HepG2 (cell line): ENCODE measurements around the gene FRMPD2. TPM values are rescaled to one million over a fixed set of nuclear protein-coding genes. Genes with fewer than 3 reads are reported as not detected.

Experiments used
- ATAC-seq: fragments of 200-7000 bp; cut with Tn5 transposase; 3 replicates; pipeline ENCODE4 v1.9.1; 2020; ENCODE audit warnings: mild to moderate bottlenecking, moderate library complexity
- Bru-seq: library from RNA; stranded (reverse); fragments of 400-500 nt; gene quantifications from one replicate; lab custom pipeline; 2021; lab: Mats Ljungman, UMichigan
- BruChase-seq, 2 experiments: library from RNA; stranded (reverse); fragments of 400-500 nt; gene quantifications; one replicate each; lab custom pipeline; 2021; lab: Mats Ljungman, UMichigan
- BruUV-seq: library from RNA; stranded (reverse); fragments of 400-500 nt; replicated peaks from 2 replicates; lab custom pipeline; 2021; lab: Mats Ljungman, UMichigan
- CTCF ChIA-PET: fragments of 300-600 bp; formaldehyde crosslinking; extraction: SDS; loops from one replicate; lab custom pipeline; 2021; ENCODE audit warnings: low total read pairs, inconsistent platforms, low intra/inter-chr PET ratio; lab: Yijun Ruan, JAX
- POLR2A ChIA-PET: fragments of 350-600 bp; sonication (Branson Sonifier 250); formaldehyde crosslinking; loops from one replicate; lab custom pipeline; 2020; ENCODE audit warnings: antibody characterized with exemption, inconsistent platforms; lab: Yijun Ruan, JAX
- DNase-seq: peaks from one replicate; pipeline ENCODE4 v3.0.0-alpha.2; 2015; ENCODE audit warnings: low spot score
- FAIRE-seq: peaks from 3 replicates; lab custom pipeline; 2011; peaks lifted over from hg19 to GRCh38; lab: Jason Lieb, UNC
- H2AFZ ChIP-seq: one replicate; pipeline ENCODE4 v1.6.1; 2011; ENCODE audit warnings: low read length, inconsistent platforms
- H3K27ac ChIP-seq: fragments of 300-600 bp; 3 replicates; pipeline ENCODE4 v1.8.0; 2011; ENCODE audit warnings: mixed run types, mild to moderate bottlenecking, mixed read lengths, low read length, inconsistent platforms; ENCODE audit not compliant: insufficient read depth; ENCODE audit errors: extremely low read length
- H3K27me3 ChIP-seq, 2 experiments: fragments of 200-600 bp in 1 of 2; 2 replicates in 1 of 2; 3 replicates in 1 of 2; pipeline versions ENCODE4 v1.6.0 to v1.8.0; 2011; ENCODE audit warnings: low read length in 2 of 2, mild to moderate bottlenecking in 2 of 2, moderate library complexity in 2 of 2, inconsistent platforms in 1 of 2; ENCODE audit not compliant: insufficient read depth in 2 of 2, control insufficient read depth in 1 of 2
- H3K36me3 ChIP-seq, 2 experiments: fragments of 200-600 bp in 1 of 2; replicated peaks in 1 of 2; 2 replicates in 1 of 2; 3 replicates in 1 of 2; pipeline versions ENCODE4 v1.5.1 to v1.8.0; 2011; ENCODE audit warnings: low read length in 2 of 2, inconsistent platforms in 1 of 2; ENCODE audit not compliant: insufficient read depth in 2 of 2, control insufficient read depth in 1 of 2
- H3K4me1 ChIP-seq: 2 replicates; pipeline ENCODE4 v1.5.1; 2012; ENCODE audit warnings: low read length, inconsistent platforms; ENCODE audit not compliant: insufficient read depth
- H3K4me2 ChIP-seq: 2 replicates; pipeline ENCODE4 v1.6.0; 2011; ENCODE audit warnings: low read depth, low read length, inconsistent platforms
- H3K4me3 ChIP-seq, 3 experiments: fragments of 200-600 bp in 1 of 3; sonication (generic), shearing (Covaris generic) in 1 of 3; replicated peaks in 1 of 3; 2 replicates each; pipeline ENCODE4 v1.5.1; 2011 to 2016; ENCODE audit warnings: low read length in 3 of 3, inconsistent platforms in 2 of 3, low read depth in 2 of 3, mild to moderate bottlenecking in 2 of 3, control low read depth in 1 of 3, mixed read lengths in 1 of 3; ENCODE audit not compliant: insufficient read depth in 1 of 3
- H3K79me2 ChIP-seq: one replicate; pipeline ENCODE4 v1.6.1; 2011; ENCODE audit warnings: low read length, inconsistent platforms; ENCODE audit not compliant: insufficient read depth
- H3K9ac ChIP-seq: 2 replicates; pipeline ENCODE4 v1.6.0; 2011; ENCODE audit warnings: mild to moderate bottlenecking, low read depth, low read length, inconsistent platforms; ENCODE audit not compliant: insufficient read depth
- H3K9me3 ChIP-seq: 2 replicates; pipeline ENCODE4 v1.5.1; 2012; ENCODE audit warnings: mild to moderate bottlenecking, low read length
- H4K20me1 ChIP-seq: 2 replicates; pipeline ENCODE4 v1.6.0; 2011; ENCODE audit warnings: inconsistent platforms, mild to moderate bottlenecking, low read length, moderate library complexity; ENCODE audit not compliant: insufficient read depth
- JARID2 ChIP-seq: sonication (generic); formaldehyde crosslinking; IDR thresholded peaks from 2 replicates; pipeline ENCODE4 v1.8.1; 2023; ENCODE audit warnings: missing genetic modification reagents, inconsistent platforms; ENCODE audit not compliant: insufficient replicate concordance
- PBX2 ChIP-seq: IDR thresholded peaks from 2 replicates; pipeline ENCODE4 v1.6.1; 2016; ENCODE audit warnings: control low read depth
- PBX3 ChIP-seq: sonication (generic); formaldehyde crosslinking; IDR thresholded peaks from 2 replicates; pipeline ENCODE4 v1.8.1; 2023; ENCODE audit warnings: missing genetic modification reagents, inconsistent platforms, borderline replicate concordance
- RORA ChIP-seq: sonication (generic); formaldehyde crosslinking; IDR thresholded peaks from 2 replicates; pipeline ENCODE4 v1.5.0; 2020; ENCODE audit warnings: mild to moderate bottlenecking, missing genetic modification reagents, moderate library complexity
- ZBTB42 ChIP-seq: sonication (generic); formaldehyde crosslinking; IDR thresholded peaks from 2 replicates; pipeline ENCODE4 v1.5.0; 2020; ENCODE audit warnings: mild to moderate bottlenecking, missing genetic modification reagents
- ZFY ChIP-seq: sonication (generic); formaldehyde crosslinking; IDR thresholded peaks from 2 replicates; pipeline ENCODE4 v1.4.0; 2020; ENCODE audit warnings: missing genetic modification reagents
- ZNF224 ChIP-seq: sonication (generic); formaldehyde crosslinking; IDR thresholded peaks from 2 replicates; pipeline ENCODE4 v1.5.0; 2020; ENCODE audit warnings: mild to moderate bottlenecking, missing genetic modification reagents
- WGBS: methylation state at CpG from one replicate; pipeline ENCODE4 v1.1.6; 2017; ENCODE audit warnings: low lambda C conversion rate; 5-methylcytosine and 5-hydroxymethylcytosine counted together
- in situ Hi-C: cut with HindIII; loops from 2 replicates; pipeline ENCODE4 v1.10.0; 2017; ENCODE audit warnings: low pct_unique_long_range_greater_than_20kb; ENCODE audit not compliant: extremely low pct_ligation_motif_present
- intact Hi-C: fragments of 100-400 bp; cut with micrococcal nuclease; formaldehyde crosslinking; loops from one replicate; pipeline ENCODE4 v1.10.0; 2022; ENCODE audit not compliant: unreplicated experiment
- long read RNA-seq, 2 experiments: library from RNA in 1 of 2; library from polyadenylated mRNA in 1 of 2; stranded (forward) in 1 of 2; unstranded in 1 of 2; transcript quantifications; one replicate each; pipeline ENCODE4 v2.0.0, GENCODE V29; 2019 to 2022
- polyA minus RNA-seq, 3 experiments: library from RNA; depleted of rRNA, polyadenylated mRNA; stranded (reverse); fragments of >200 nt; gene quantifications; 2 replicates each; pipeline ENCODE4 v1.2.3, GENCODE V29; 2011; ENCODE audit warnings: low replicate concordance in 1 of 3
- polyA plus RNA-seq, 8 experiments: library from polyadenylated mRNA; depleted of rRNA in 3 of 8; stranded (reverse) in 7 of 8; unstranded in 1 of 8; fragments of >200 nt; fragmentation: Illumina TruSeq in 4 of 8; extraction: Trizol in 4 of 8; gene quantifications; 2 replicates each; pipeline versions ENCODE4 v1.2.1 to v1.2.3, GENCODE V29; 2011 to 2016; ENCODE audit warnings: low read depth in 4 of 8, missing spikeins in 1 of 8, mixed read lengths in 1 of 8; ENCODE audit not compliant: insufficient read depth in 1 of 8
- total RNA-seq, 5 experiments: library from RNA; depleted of rRNA; stranded (reverse); fragments of >200 nt; fragmentation: Illumina TruSeq; extraction: Trizol; gene quantifications; 2 replicates each; pipeline ENCODE4 v1.2.3, GENCODE V29; 2016; ENCODE audit warnings: low read depth in 1 of 5

Gene FRMPD2, protein sequence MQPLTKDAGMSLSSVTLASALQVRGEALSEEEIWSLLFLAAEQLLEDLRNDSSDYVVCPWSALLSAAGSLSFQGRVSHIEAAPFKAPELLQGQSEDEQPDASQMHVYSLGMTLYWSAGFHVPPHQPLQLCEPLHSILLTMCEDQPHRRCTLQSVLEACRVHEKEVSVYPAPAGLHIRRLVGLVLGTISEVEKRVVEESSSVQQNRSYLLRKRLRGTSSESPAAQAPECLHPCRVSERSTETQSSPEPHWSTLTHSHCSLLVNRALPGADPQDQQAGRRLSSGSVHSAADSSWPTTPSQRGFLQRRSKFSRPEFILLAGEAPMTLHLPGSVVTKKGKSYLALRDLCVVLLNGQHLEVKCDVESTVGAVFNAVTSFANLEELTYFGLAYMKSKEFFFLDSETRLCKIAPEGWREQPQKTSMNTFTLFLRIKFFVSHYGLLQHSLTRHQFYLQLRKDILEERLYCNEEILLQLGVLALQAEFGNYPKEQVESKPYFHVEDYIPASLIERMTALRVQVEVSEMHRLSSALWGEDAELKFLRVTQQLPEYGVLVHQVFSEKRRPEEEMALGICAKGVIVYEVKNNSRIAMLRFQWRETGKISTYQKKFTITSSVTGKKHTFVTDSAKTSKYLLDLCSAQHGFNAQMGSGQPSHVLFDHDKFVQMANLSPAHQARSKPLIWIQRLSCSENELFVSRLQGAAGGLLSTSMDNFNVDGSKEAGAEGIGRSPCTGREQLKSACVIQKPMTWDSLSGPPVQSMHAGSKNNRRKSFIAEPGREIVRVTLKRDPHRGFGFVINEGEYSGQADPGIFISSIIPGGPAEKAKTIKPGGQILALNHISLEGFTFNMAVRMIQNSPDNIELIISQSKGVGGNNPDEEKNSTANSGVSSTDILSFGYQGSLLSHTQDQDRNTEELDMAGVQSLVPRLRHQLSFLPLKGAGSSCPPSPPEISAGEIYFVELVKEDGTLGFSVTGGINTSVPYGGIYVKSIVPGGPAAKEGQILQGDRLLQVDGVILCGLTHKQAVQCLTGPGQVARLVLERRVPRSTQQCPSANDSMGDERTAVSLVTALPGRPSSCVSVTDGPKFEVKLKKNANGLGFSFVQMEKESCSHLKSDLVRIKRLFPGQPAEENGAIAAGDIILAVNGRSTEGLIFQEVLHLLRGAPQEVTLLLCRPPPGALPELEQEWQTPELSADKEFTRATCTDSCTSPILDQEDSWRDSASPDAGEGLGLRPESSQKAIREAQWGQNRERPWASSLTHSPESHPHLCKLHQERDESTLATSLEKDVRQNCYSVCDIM (N-terminal part only)
- total RNA-seq (2016; rRNA removed; fragmentation: Illumina TruSeq; extraction: Trizol) = 0.76 and 1.3 TPM in 2 replicates
- total RNA-seq (2016; cell fraction: cytosol; rRNA removed; fragmentation: Illumina TruSeq; extraction: Trizol; ENCODE audit: low read depth) = not detected in 2 replicates
- 0.77 and 1.4 TPM in 2 replicates for total RNA-seq (2016; cell fraction: insoluble cytoplasmic fraction; rRNA removed; fragmentation: Illumina TruSeq; extraction: Trizol)
- total RNA-seq (2016; cell fraction: membrane; rRNA removed; fragmentation: Illumina TruSeq; extraction: Trizol) = 0.22 and 0.38 TPM in 2 replicates
- total RNA-seq (2016; cell fraction: nucleus; rRNA removed; fragmentation: Illumina TruSeq; extraction: Trizol) = 2.2 and 3.2 TPM in 2 replicates
- 0.27 and 0.45 TPM in 2 replicates for polyA plus RNA-seq (2011; rRNA removed)
- 0.17 TPM in 2 replicates for polyA plus RNA-seq (2011; cell fraction: cytosol; rRNA removed)
- 0.58 and 1.5 TPM in 2 replicates for polyA plus RNA-seq (2011; cell fraction: nucleus; rRNA removed)
- 0.16 and 0.21 TPM in 2 replicates for polyA plus RNA-seq (2012)
- not detected in 2 replicates for polyA plus RNA-seq (2016; cell fraction: cytosol; fragmentation: Illumina TruSeq; extraction: Trizol; ENCODE audit: low read depth)
- 0.44 and 0.58 TPM in 2 replicates for polyA plus RNA-seq (2016; cell fraction: insoluble cytoplasmic fraction; fragmentation: Illumina TruSeq; extraction: Trizol; ENCODE audit: low read depth)
- 0.09 and 0.22 TPM in 2 replicates for polyA plus RNA-seq (2016; cell fraction: membrane; fragmentation: Illumina TruSeq; extraction: Trizol; ENCODE audit: low read depth)
- polyA plus RNA-seq (2016; cell fraction: nucleus; fragmentation: Illumina TruSeq; extraction: Trizol; ENCODE audit: insufficient read depth, low read depth) = 1.5 and 2.0 TPM in 2 replicates
- 1.4 TPM in 1 of 2 replicates, not detected in the other for polyA minus RNA-seq (2011; rRNA and poly(A)+ RNA removed; ENCODE audit: low replicate concordance)
- polyA minus RNA-seq (2011; cell fraction: cytosol; rRNA and poly(A)+ RNA removed) = 0.20 TPM in 1 of 2 replicates, not detected in the other
- 2.0 and 2.2 TPM in 2 replicates for polyA minus RNA-seq (2011; cell fraction: nucleus; rRNA and poly(A)+ RNA removed)
- Bru-seq, nascent RNA = percentile 22 among the genes with signal in this experiment
- BruChase-seq, experiment 1, labeled RNA remaining after a 6-hour chase = percentile 14 among the genes with signal in this experiment
- percentile 27 among the genes with signal in this experiment for BruChase-seq, experiment 2, labeled RNA remaining after a 2-hour chase
- long read RNA-seq, experiment 1, partial matches to known transcripts = 1 of 2 reads
- long read RNA-seq, experiment 1, other reads (novel, unspliced or antisense) = 1 of 2 reads
- long read RNA-seq, experiment 2 = 0 reads

GRCh38 chr10:48274636-48275035, at the start of gene FRMPD2:
FRMPD2 (minus strand) TSS chr10:48274696; CDS start chr10:48274567, 129 bp downstream.
- ChIA-PET POLR2A (no interaction called here), CTCF (no interaction called here)
- 55% methylated on average over 8 of the region's 8 CpGs for WGBS

More at GRCh38 chr10:48274636-48275035, at the start of gene FRMPD2:
- intact Hi-C loops (no loop called here), in situ Hi-C loops (no loop called here)
- no peak within 1 kb of the TSS for H3K4me3 ChIP-seq
- TF ChIP-seq PBX3 (CRISPR knock-in tag) (no peak), PBX2 (CRISPR knock-in tag) (no peak), ZFY (CRISPR knock-in tag) (no peak), ZNF224 (CRISPR knock-in tag) (no peak), RORA (no peak), ZBTB42 (no peak), JARID2 (no peak)
- DNase-seq (no peak), ATAC-seq (no peak), FAIRE-seq (no peak)
- H3K27ac ChIP-seq = no peak within 1 kb of the TSS
- no peak within 1 kb of the TSS for H3K9ac ChIP-seq
- peaks cover 0 to 2% of the 10 kb centered on the region in 2 experiments; a peak in 1 of 5 replicates for H3K27me3 ChIP-seq
- H4K20me1 ChIP-seq = no peaks in the 10 kb centered on the region
- H3K79me2 ChIP-seq = no peaks in the 10 kb centered on the region
- BruUV-seq = no TSS peak
- no peak within 1 kb of the TSS for H2AFZ ChIP-seq
- no peaks in the 10 kb centered on the region for H3K36me3 ChIP-seq
- H3K4me2 ChIP-seq = no peak within 1 kb of the TSS
- H3K9me3 ChIP-seq = no peaks in the 10 kb centered on the region
- H3K4me1 ChIP-seq = peaks cover 13% of the 10 kb centered on the region
